Thoracic aorta (tissue), 2 donors: ENCODE results near the gene CLCN3. TPM values are rescaled to one million over a fixed set of nuclear protein-coding genes. Genes with fewer than 3 reads are reported as not detected.
"Not testable (repeated sequence)": the region's sequence is repeated elsewhere in the genome, so short reads cannot be mapped to it uniquely, and the experiment has no call there.

ENCODE experiments used
- ATAC-seq: fragments of 150-250 bp; one replicate; pipeline ENCODE4 v1.8.0; 2017; ENCODE audit warnings: low read depth; ENCODE audit not compliant: insufficient number of reproducible peaks, low FRiP score
- DNase-seq: peaks from one replicate; pipeline ENCODE4 v3.0.0-alpha.2; 2020; ENCODE audit warnings: low spot score
- H3K27ac ChIP-seq, 2 donors: fragments of 200-600 bp; sonication (generic); 1 replicate in 1 of 2; 2 replicates in 1 of 2; pipeline ENCODE4 v1.5.1; 2016; ENCODE audit warnings: mild to moderate bottlenecking in 2 of 2, moderate library complexity in 2 of 2
- H3K27me3 ChIP-seq: fragments of 200-600 bp; sonication (generic); replicated peaks from 2 replicates; pipeline ENCODE4 v1.6.0; 2016; ENCODE audit warnings: mild to moderate bottlenecking; ENCODE audit not compliant: insufficient read depth
- H3K36me3 ChIP-seq: fragments of 200-600 bp; sonication (generic); one replicate; pipeline ENCODE4 v1.5.1; 2016
- H3K4me1 ChIP-seq, 2 donors: fragments of 200-600 bp; sonication (generic); 1 replicate in 1 of 2; 2 replicates in 1 of 2; pipeline versions ENCODE4 v1.5.1 to v1.6.0; 2016; ENCODE audit warnings: low read depth in 2 of 2, mild to moderate bottlenecking in 1 of 2; ENCODE audit not compliant: control insufficient read depth in 1 of 2
- H3K4me3 ChIP-seq: fragments of 200-600 bp; sonication (generic); 2 replicates; pipeline ENCODE4 v1.5.1; 2016; ENCODE audit warnings: mild to moderate bottlenecking
- H3K9me3 ChIP-seq: fragments of 200-600 bp; sonication (generic); 2 replicates; pipeline ENCODE4 v1.5.1; 2016
- total RNA-seq, 2 donors: library from RNA; depleted of rRNA; stranded (reverse); fragments of >200 nt; gene quantifications; one replicate each; pipeline versions ENCODE4 v1.1.0 to v1.2.3, GENCODE V29; 2016
- TF ChIP-seq, protein P1 (sequence below): fragments of 200-600 bp; sonication (generic); IDR thresholded peaks from one replicate; pipeline ENCODE4 v1.5.1; 2019; ENCODE audit warnings: antibody characterized with exemption

CLCN3 gene
- total RNA-seq, 2 donors from 2014 or later: 13.0 to 20.0 TPM

DNA sequence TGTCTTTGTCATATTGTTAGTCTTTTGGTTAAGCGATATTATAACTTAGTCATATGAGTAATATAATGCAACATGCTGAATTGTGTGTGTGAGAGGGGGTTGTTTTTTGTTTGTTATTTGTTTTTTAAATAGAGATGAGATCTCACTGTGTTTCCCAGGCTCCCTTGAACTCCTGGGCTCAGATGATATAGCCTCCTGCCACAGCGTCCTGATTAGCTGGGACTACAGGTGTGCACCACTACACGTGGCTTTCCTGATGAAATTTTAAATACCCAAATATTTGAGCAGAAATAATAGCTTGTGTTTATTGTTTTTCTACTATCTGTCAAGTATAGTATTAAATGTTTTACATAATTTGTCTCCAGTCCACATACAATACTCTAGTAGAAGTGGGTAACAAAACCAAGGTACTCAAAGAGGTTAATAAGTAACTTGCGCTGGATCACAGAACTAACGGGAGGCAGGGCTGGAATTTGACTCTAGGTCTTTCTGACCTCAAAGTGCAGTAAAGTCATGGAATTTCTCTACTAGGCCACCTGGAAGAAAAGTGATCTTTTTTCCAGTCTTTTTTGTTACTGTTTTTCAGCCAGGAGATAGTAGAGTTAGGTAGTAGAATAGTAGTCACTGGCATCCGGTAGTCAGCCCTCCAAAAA is 47.8 kb downstream of the CLCN3 start:
- no peak overlapping the region for H3K4me3 ChIP-seq
- peaks cover 4 to 12% of the 10 kb centered on the region in 2 donors for H3K4me1 ChIP-seq
- no peak for ATAC-seq
- H3K36me3 ChIP-seq: no peaks in the 10 kb centered on the region
- no peak for DNase-seq
- TF ChIP-seq, protein P1, sequence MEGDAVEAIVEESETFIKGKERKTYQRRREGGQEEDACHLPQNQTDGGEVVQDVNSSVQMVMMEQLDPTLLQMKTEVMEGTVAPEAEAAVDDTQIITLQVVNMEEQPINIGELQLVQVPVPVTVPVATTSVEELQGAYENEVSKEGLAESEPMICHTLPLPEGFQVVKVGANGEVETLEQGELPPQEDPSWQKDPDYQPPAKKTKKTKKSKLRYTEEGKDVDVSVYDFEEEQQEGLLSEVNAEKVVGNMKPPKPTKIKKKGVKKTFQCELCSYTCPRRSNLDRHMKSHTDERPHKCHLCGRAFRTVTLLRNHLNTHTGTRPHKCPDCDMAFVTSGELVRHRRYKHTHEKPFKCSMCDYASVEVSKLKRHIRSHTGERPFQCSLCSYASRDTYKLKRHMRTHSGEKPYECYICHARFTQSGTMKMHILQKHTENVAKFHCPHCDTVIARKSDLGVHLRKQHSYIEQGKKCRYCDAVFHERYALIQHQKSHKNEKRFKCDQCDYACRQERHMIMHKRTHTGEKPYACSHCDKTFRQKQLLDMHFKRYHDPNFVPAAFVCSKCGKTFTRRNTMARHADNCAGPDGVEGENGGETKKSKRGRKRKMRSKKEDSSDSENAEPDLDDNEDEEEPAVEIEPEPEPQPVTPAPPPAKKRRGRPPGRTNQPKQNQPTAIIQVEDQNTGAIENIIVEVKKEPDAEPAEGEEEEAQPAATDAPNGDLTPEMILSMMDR: no peak
- H3K27ac ChIP-seq: no peak overlapping the region
- H3K27me3 ChIP-seq: no peaks in the 10 kb centered on the region
- H3K9me3 ChIP-seq: no peaks in the 10 kb centered on the region

DNA sequence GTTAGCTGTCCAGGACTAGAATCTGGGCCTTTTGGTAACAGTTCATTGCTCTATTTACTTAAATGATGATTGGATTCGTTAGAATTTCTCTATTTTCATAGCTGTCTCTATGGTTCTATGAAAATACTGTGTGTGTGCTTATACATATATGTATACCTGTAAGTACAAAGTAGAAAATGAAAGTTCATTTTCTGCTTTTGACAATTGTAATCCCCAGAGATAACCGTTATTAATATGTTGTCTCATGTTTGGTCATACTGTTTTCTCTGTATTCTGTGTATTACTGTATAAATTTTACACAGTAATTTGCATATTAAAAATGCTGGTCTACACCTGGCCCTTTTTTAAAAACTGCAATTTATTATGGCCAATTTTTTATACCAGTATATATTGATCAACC is 55.4 kb downstream of the CLCN3 start:
- no peak overlapping the region for H3K27ac ChIP-seq

DNA sequence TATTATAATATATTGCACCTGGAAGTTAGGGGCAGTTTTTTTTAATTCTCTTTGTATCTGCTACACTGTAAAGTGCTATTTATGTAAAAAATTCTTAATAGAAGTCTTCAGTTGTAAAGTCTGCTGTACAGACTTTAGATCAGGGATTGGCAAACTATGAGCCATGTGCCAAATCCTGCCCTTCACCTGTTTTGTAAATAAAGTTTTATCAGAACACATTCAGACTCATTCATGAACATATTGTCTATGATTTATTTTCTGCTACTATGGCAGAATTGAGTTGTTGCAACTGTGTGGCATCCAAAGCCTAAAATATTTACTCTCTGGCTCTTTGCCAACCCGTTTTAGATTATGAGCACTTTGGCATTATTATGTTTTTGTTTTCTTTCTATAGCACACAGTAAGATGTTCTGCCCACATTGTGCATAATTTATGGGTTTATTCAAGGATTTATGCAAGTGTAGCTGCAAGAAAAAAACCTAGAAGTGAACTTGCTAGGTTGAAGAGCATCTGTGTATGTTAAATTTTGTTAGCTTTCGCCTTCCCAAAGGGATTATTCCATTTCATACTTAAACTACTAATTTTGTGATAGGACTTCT is 56.9 kb downstream of the CLCN3 start:
- no peaks in the 10 kb centered on the region for H3K9me3 ChIP-seq
- ATAC-seq: no peak
- no peaks in the 10 kb centered on the region for H3K36me3 ChIP-seq
- no peak for DNase-seq
- no peak overlapping the region for H3K27ac ChIP-seq
- H3K27me3 ChIP-seq: no peaks in the 10 kb centered on the region
- H3K4me3 ChIP-seq: no peak overlapping the region
- H3K4me1 ChIP-seq: no peaks in the 10 kb centered on the region
- TF ChIP-seq, protein P1: no peak

More for the DNA sequence above, 55.4 kb downstream of the CLCN3 start:
- TF ChIP-seq, protein P1: no peak
- Histone ChIP-seq H3K9me3 (no peaks in the 10 kb centered on the region), H3K4me1 (no peaks in the 10 kb centered on the region), H3K36me3 (no peaks in the 10 kb centered on the region), H3K4me3 (no peak overlapping the region), H3K27me3 (no peaks in the 10 kb centered on the region)
- ATAC-seq (no peak), DNase-seq (no peak)

DNA sequence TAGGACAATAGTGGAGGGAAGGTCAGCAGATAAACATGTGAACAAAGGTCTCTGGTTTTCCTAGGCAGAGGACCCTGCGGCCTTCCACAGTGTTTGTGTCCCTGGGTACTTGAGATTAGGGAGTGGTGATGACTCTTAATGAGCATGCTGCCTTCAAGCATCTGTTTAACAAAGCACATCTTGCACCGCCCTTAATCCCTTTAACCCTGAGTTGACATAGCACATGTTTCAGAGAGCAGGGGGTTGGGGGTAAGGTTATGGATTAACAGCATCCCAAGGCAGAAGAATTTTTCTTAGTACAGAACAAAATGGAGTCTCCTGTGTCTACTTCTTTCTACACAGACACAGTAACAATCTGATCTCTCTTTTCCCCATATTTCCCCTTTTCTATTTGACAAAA is 58.1 kb downstream of the CLCN3 start:
- H3K36me3 ChIP-seq, H3K4me3 ChIP-seq, DNase-seq, H3K4me1 ChIP-seq, ATAC-seq, H3K27ac ChIP-seq, H3K9me3 ChIP-seq, H3K27me3 ChIP-seq: not testable (repeated sequence)

DNA sequence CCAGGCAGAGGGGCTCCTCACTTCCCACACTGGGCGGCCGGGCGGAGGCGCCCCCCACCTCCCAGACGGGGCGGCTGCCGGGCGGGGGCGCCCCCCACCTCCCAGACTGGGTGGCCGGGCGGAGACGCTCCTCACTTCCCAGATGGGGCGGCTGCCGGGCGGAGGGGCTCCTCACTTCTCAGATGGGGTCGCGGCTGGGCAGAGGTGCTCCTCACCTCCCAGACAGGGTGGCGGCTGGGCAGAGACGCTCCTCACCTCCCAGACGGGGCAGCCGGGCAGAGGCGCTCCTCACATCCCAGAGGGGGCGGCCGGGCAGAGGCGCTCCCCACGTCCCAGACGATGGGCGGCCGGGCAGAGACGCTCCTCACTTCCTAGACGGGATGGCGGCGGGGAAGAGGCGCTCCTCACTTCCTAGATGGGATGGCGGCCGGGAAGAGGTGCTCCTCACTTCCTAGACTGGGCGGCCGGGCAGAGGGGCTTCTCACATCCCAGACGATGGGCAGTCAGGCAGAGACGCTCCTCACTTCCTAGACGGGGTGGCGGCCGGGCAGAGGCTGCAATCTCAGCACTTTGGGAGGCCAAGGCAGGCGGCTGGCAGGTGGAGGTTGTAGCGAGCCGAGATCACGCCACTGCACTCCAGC is 58.7 kb downstream of the CLCN3 start:
- not testable (repeated sequence) for H3K4me3 ChIP-seq, ATAC-seq, H3K27ac ChIP-seq, H3K27me3 ChIP-seq, DNase-seq, H3K4me1 ChIP-seq, H3K36me3 ChIP-seq, H3K9me3 ChIP-seq

DNA sequence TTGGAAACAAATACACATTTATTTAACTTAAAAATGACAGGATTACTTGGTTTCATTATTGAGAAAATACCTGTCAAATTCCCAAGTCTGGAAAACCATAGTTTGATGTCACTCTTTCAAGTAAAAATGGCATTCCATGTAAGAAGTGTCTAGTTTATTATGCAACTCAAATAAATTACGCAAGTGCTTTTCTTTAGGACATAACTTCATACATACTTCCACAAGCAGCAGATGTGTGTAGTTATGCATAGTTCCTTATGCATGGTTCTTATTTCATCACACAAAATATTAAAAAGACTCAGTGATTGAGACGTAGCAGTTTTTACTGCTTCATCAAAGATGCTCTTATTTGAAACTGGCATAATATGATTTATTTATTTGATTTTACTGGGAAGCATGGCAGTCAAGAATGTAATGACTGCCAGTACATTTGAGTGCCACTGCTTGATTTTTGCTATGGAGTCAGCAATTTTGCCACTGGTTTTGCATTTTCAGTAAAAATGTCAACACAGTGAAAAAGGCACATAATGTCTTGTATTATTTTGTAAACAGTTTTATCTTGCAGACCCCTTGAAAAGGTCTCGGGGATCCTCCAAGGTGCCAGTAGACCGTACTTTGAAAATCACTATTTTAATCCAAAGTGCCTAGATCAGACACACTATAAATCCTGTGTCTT is 62.1 kb downstream of the CLCN3 start:
- TF ChIP-seq, protein P1: no peak
- Histone ChIP-seq H3K27ac (no peak overlapping the region), H3K4me1 (no peaks in the 10 kb centered on the region), H3K4me3 (no peak overlapping the region), H3K27me3 (no peaks in the 10 kb centered on the region), H3K9me3 (no peaks in the 10 kb centered on the region), H3K36me3 (no peaks in the 10 kb centered on the region)
- no peak for ATAC-seq
- DNase-seq: no peak
